Measurements from ENCODE around the gene ABHD8. TPM values are rescaled to one million over a fixed set of nuclear protein-coding genes. Genes with fewer than 3 reads are reported as not detected.

ABHD8 gene
- total and polyA plus RNA-seq, 2 of the 13 experiments (the other 11 are each of a cell fraction or from before 2014, with no cell fraction given), result 6.3 to 7.2 TPM

GRCh38 chr19:17282488-17283125 lies 20.6 kb downstream of the ABHD8 start (continued):
- TF ChIP-seq ZNF276 (CRISPR knock-in tag; IDR thresholded peaks at IDR 0.05; ENCODE audit: low read depth), result peak; percentile 59; the same call in 1 of the 2 replicates
- TF ChIP-seq PLSCR1 (CRISPR knock-in tag; IDR thresholded peaks at IDR 0.05; ENCODE audit: borderline replicate concordance), result no peak
- 0 out of 2 replicates have a peak, but pooled peaks have one; percentile 63 for TF ChIP-seq ZNF543 (CRISPR knock-in tag; IDR thresholded peaks at IDR 0.05)
- TF ChIP-seq HNF4A (CRISPR knock-in tag; IDR thresholded peaks at IDR 0.05), result 0 out of 2 replicates have a peak, but pooled peaks have one; percentile 5
- TF ChIP-seq ZBTB38 (CRISPR knock-in tag; IDR thresholded peaks at IDR 0.05), result peak; percentile 84
- no peak for TF ChIP-seq ZNF256 (CRISPR knock-in tag; conservative IDR thresholded peaks at IDR 0.05)
- no peak for TF ChIP-seq RAD51 (IDR thresholded peaks at IDR 0.05; ENCODE audit: borderline replicate concordance)
- no peak for TF ChIP-seq JUN (CRISPR knock-in tag; IDR thresholded peaks at IDR 0.05)
- no peak for TF ChIP-seq SP2 (CRISPR knock-in tag; IDR thresholded peaks at IDR 0.05)
- TF ChIP-seq EEA1 (CRISPR knock-in tag; IDR thresholded peaks at IDR 0.05; ENCODE audit: borderline replicate concordance), result 0 out of 2 replicates have a peak, but pooled peaks have one; percentile 41
- peak; percentile 77 for TF ChIP-seq ZNF407 (CRISPR knock-in tag; IDR thresholded peaks at IDR 0.05; ENCODE audit: not compliant biosample characterization)
- TF ChIP-seq ZSCAN21 (CRISPR knock-in tag; IDR thresholded peaks at IDR 0.05; ENCODE audit: borderline replicate concordance), result no peak; the same call in 1 of the 2 replicates
- no peak for TF ChIP-seq NAIF1 (CRISPR knock-in tag; IDR thresholded peaks at IDR 0.05; ENCODE audit: borderline replicate concordance)
- TF ChIP-seq ZFY (CRISPR knock-in tag; IDR thresholded peaks at IDR 0.05), result peak; percentile 77
- no peak for TF ChIP-seq U2AF1 (optimal IDR thresholded peaks at IDR 0.05; ENCODE audit: low read depth, low read length)
- TF ChIP-seq ZFP82 (CRISPR knock-in tag; IDR thresholded peaks at IDR 0.05; ENCODE audit: borderline replicate concordance), result no peak
- TF ChIP-seq NFATC3 (CRISPR knock-in tag; IDR thresholded peaks at IDR 0.05), result no peak
